Measurements from ENCODE around the gene EVI5.

Gene EVI5

GRCh38 chr1:92701147-92701546 lies 83.8 kb downstream of the EVI5 start:
- Histone ChIP-seq H3K36me3 (ENCODE audit: control insufficient read depth, insufficient read depth, low read length) (no peaks in the 10 kb centered on the region), H2AFZ (no peak overlapping the region), H3K79me2 (no peaks in the 10 kb centered on the region), H3K9me3 (ENCODE audit: control insufficient read depth, low read length) (no peaks in the 10 kb centered on the region), H3K4me2 (ENCODE audit: low read length) (no peak overlapping the region), H3K27ac (no peak overlapping the region), H3K4me1 (no peaks in the 10 kb centered on the region), H3K4me3 (ENCODE audit: low read depth, low read length) (no peak overlapping the region), H3K9ac (no peak overlapping the region), H3K27me3 (ENCODE audit: control insufficient read depth, insufficient read depth, low read length) (no peaks in the 10 kb centered on the region)
- TF ChIP-seq, protein P1, sequence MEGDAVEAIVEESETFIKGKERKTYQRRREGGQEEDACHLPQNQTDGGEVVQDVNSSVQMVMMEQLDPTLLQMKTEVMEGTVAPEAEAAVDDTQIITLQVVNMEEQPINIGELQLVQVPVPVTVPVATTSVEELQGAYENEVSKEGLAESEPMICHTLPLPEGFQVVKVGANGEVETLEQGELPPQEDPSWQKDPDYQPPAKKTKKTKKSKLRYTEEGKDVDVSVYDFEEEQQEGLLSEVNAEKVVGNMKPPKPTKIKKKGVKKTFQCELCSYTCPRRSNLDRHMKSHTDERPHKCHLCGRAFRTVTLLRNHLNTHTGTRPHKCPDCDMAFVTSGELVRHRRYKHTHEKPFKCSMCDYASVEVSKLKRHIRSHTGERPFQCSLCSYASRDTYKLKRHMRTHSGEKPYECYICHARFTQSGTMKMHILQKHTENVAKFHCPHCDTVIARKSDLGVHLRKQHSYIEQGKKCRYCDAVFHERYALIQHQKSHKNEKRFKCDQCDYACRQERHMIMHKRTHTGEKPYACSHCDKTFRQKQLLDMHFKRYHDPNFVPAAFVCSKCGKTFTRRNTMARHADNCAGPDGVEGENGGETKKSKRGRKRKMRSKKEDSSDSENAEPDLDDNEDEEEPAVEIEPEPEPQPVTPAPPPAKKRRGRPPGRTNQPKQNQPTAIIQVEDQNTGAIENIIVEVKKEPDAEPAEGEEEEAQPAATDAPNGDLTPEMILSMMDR (IDR thresholded peaks at IDR 0.05), result no peak

DNA sequence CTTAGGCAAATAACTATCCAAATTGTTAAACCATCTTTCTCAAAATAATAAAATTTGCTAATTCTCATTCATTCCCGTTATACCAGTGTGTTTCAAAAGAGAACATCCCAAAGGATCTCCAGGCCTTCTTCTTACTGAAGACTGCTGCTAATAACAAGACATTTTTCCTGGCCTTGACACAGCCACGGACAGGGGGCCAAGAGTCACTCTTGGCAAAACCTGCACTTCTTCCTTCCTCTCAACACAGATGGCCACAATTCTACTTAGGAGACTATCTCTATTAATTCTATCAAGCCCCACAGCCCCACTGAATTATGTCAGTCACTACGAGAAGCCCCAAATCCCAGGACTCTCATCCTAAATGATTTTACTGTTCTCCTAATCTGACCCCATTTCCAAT lies 86.0 kb downstream of the EVI5 start:
- Histone ChIP-seq H3K4me1 (no peaks in the 10 kb centered on the region), H3K27ac (no peak overlapping the region), H3K79me2 (no peaks in the 10 kb centered on the region), H3K4me3 (ENCODE audit: low read depth, low read length) (no peak overlapping the region), H3K9me3 (ENCODE audit: control insufficient read depth, low read length) (no peaks in the 10 kb centered on the region), H3K27me3 (ENCODE audit: control insufficient read depth, insufficient read depth, low read length) (no peaks in the 10 kb centered on the region), H3K4me2 (ENCODE audit: low read length) (no peak overlapping the region), H3K9ac (no peak overlapping the region), H3K36me3 (ENCODE audit: control insufficient read depth, insufficient read depth, low read length) (no peaks in the 10 kb centered on the region), H2AFZ (no peak overlapping the region)
- TF ChIP-seq, protein P1 (IDR thresholded peaks at IDR 0.05), result no peak

- H2AFZ ChIP-seq, result no peak overlapping the region
- no peaks in the 10 kb centered on the region for H3K36me3 ChIP-seq (ENCODE audit: control insufficient read depth, insufficient read depth, low read length)
- H3K9me3 ChIP-seq (ENCODE audit: control insufficient read depth, low read length), result no peaks in the 10 kb centered on the region
- no peak overlapping the region for H3K4me3 ChIP-seq (ENCODE audit: low read depth, low read length)
- TF ChIP-seq, protein P1 (IDR thresholded peaks at IDR 0.05), result no peak
- H3K27ac ChIP-seq, result no peak overlapping the region
- no peaks in the 10 kb centered on the region for H3K27me3 ChIP-seq (ENCODE audit: control insufficient read depth, insufficient read depth, low read length)
- H3K9ac ChIP-seq, result no peak overlapping the region
- H3K4me1 ChIP-seq, result no peaks in the 10 kb centered on the region
- H3K4me2 ChIP-seq (ENCODE audit: low read length), result no peak overlapping the region
- H3K79me2 ChIP-seq, result no peaks in the 10 kb centered on the region
Observed at GRCh38 chr1:92695104-92695503, 89.8 kb downstream of the EVI5 start.

DNA sequence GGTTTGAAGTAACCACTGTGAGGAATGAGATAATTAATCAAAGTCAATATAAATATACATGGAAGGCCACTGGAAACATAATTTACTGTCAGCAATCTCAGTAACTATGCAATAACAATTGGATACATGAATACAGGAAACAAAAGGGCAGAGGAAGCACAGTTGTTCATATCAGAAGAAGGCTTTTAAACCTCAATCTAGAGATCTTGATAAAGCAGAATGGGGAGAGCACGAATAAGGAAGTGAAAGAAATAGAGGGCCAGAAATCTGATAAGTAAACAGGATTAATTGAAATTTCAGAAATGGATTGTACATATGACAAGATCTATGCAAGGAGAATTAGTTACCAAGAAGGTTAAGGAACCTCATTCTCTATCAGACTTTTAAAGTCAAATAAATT lies 93.0 kb downstream of the EVI5 start:
- Histone ChIP-seq H3K36me3 (ENCODE audit: control insufficient read depth, insufficient read depth, low read length) (no peaks in the 10 kb centered on the region), H2AFZ (no peak overlapping the region), H3K27me3 (ENCODE audit: control insufficient read depth, insufficient read depth, low read length) (no peaks in the 10 kb centered on the region), H3K4me1 (no peaks in the 10 kb centered on the region), H3K4me3 (ENCODE audit: low read depth, low read length) (no peak overlapping the region), H3K4me2 (ENCODE audit: low read length) (no peak overlapping the region), H3K79me2 (no peaks in the 10 kb centered on the region), H3K27ac (no peak overlapping the region), H3K9me3 (ENCODE audit: control insufficient read depth, low read length) (no peaks in the 10 kb centered on the region), H3K9ac (no peak overlapping the region)
- TF ChIP-seq, protein P1 (IDR thresholded peaks at IDR 0.05), result no peak

GRCh38 chr1:92690212-92690906 lies 94.5 kb downstream of the EVI5 start:
- H3K4me3 ChIP-seq (ENCODE audit: low read depth, low read length), result no peak overlapping the region
- H3K27me3 ChIP-seq (ENCODE audit: control insufficient read depth, insufficient read depth, low read length), result no peaks in the 10 kb centered on the region
- no peak overlapping the region for H3K27ac ChIP-seq
- no peaks in the 10 kb centered on the region for H3K4me1 ChIP-seq
- TF ChIP-seq, protein P1 (IDR thresholded peaks at IDR 0.05), result no peak
- H3K9me3 ChIP-seq (ENCODE audit: control insufficient read depth, low read length), result no peaks in the 10 kb centered on the region
- H3K36me3 ChIP-seq (ENCODE audit: control insufficient read depth, insufficient read depth, low read length), result no peaks in the 10 kb centered on the region
- H2AFZ ChIP-seq, result no peak overlapping the region
- H3K4me2 ChIP-seq (ENCODE audit: low read length), result no peak overlapping the region
- no peak overlapping the region for H3K9ac ChIP-seq
- H3K79me2 ChIP-seq, result no peaks in the 10 kb centered on the region
